Gastroesophageal sphincter (tissue), 4 donors: Measurements from ENCODE around the gene STX2. TPM values are rescaled to one million over a fixed set of nuclear protein-coding genes. Genes with fewer than 3 reads are reported as not detected.

ENCODE experiments used
- ATAC-seq: fragments of 150-250 bp; one replicate; pipeline ENCODE4 v1.9.1; 2016; ENCODE audit warnings: mild to moderate bottlenecking, moderate library complexity
- H3K27ac ChIP-seq, 4 donors: fragments of 200-600 bp; sonication (generic) in 3 of 4; 1 replicate in 3 of 4; 2 replicates in 1 of 4; pipeline ENCODE4 v1.5.1; 2016 to 2019
- H3K27me3 ChIP-seq: fragments of 200-600 bp; sonication (generic); one replicate; pipeline ENCODE4 v1.5.1; 2019
- H3K36me3 ChIP-seq, 2 donors: fragments of 200-600 bp; sonication (generic); one replicate each; pipeline ENCODE4 v1.5.1; 2019; ENCODE audit warnings: control low read depth in 1 of 2
- H3K4me1 ChIP-seq, 3 donors: fragments of 200-600 bp; sonication (generic); 1 replicate in 2 of 3; 2 replicates in 1 of 3; pipeline ENCODE4 v1.5.1; 2016 to 2019; ENCODE audit warnings: control low read depth in 2 of 3
- H3K4me3 ChIP-seq, 2 donors: fragments of 200-600 bp; sonication (generic); one replicate each; pipeline ENCODE4 v1.5.1; 2019; ENCODE audit warnings: mild to moderate bottlenecking in 1 of 2, moderate library complexity in 1 of 2
- H3K9me3 ChIP-seq, 3 donors: fragments of 200-600 bp; sonication (generic); one replicate each; pipeline ENCODE4 v1.5.1; 2017 to 2019; ENCODE audit warnings: control low read depth in 2 of 3
- CTCF ChIP-seq, 4 experiments: fragments of 200-600 bp in 2 of 4; fragments of 450-650 bp in 2 of 4; sonication (generic) in 1 of 4; IDR thresholded peaks; one replicate each; pipeline ENCODE4 v1.5.1; 2017 to 2019; ENCODE audit warnings: antibody characterized with exemption in 4 of 4, mild to moderate bottlenecking in 2 of 4, moderate library complexity in 2 of 4
- EP300 ChIP-seq: sonication (generic); formaldehyde crosslinking; IDR thresholded peaks from one replicate; pipeline ENCODE4 v1.6.1; 2017; ENCODE audit warnings: antibody characterized with exemption, mild to moderate bottlenecking
- POLR2A ChIP-seq, 2 donors: fragments of 450-650 bp; IDR thresholded peaks; one replicate each; pipeline ENCODE4 v1.6.1; 2017; ENCODE audit warnings: antibody characterized with exemption in 2 of 2, mild to moderate bottlenecking in 2 of 2, moderate library complexity in 1 of 2
- POLR2AphosphoS5 ChIP-seq: sonication (generic); formaldehyde crosslinking; IDR thresholded peaks from one replicate; pipeline ENCODE4 v1.6.1; 2017; ENCODE audit warnings: antibody characterized with exemption
- WGBS, 2 donors: methylation state at CpG; one replicate each; pipeline ENCODE4 v1.1.5; 2018; ENCODE audit warnings: low coverage in 1 of 2; 5-methylcytosine and 5-hydroxymethylcytosine counted together
- total RNA-seq, 4 donors: library from RNA; depleted of rRNA; stranded (reverse); fragments of >200 nt; gene quantifications; one replicate each; pipeline ENCODE4 v1.1.0, GENCODE V29; 2016

The STX2 gene
- total RNA-seq, 4 donors from 2014 or later: 41.6 to 77.5 (median 54.3) TPM

DNA sequence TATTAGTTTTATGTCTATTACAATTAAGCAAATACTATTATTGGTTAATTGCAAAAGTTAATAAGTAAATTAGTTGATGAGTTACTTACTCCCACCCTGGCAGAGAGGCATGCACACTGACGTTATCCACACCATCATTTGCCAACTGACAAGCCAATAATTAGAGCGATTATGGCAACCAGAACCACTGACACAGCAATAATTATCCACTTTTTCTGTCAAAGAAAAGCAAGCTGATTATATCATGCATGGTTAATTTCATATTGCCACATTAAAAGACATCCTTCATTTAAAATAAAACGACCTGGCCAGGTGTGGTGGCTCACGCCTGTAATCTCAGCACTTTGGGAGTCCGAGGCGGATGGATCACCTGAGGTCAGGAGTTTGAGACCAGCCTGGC is 43.1 kb downstream of the STX2 start:
- WGBS, 2 donors: 49 to 75% methylated on average over 6 of the region's 6 CpGs
- ATAC-seq: no peak

GRCh38 chr12:130793554-130793849 is 45.5 kb downstream of the STX2 start:
- no peaks in the 10 kb centered on the region for H3K27me3 ChIP-seq
- H3K9me3 ChIP-seq: no peaks in the 10 kb centered on the region
- no peak for ATAC-seq
- no peak overlapping the region for H3K4me3 ChIP-seq
- H3K4me1 ChIP-seq: no peaks in the 10 kb centered on the region
- no peak for TF ChIP-seq CTCF (IDR thresholded peaks at IDR 0.05)
- no peak for TF ChIP-seq EP300
- no peak for TF ChIP-seq POLR2A (IDR thresholded peaks at IDR 0.05)
- TF ChIP-seq POLR2AphosphoS5: no peak
- H3K27ac ChIP-seq: no peak overlapping the region
- 40 to 80% methylated on average over 1 of the region's 3 CpGs for WGBS, 2 donors
- peaks cover 0 to 100% of the 10 kb centered on the region in 2 donors for H3K36me3 ChIP-seq

More for the DNA sequence above, 43.1 kb downstream of the STX2 start:
- no peak for TF ChIP-seq POLR2AphosphoS5
- TF ChIP-seq POLR2A (IDR thresholded peaks at IDR 0.05): no peak
- TF ChIP-seq CTCF (IDR thresholded peaks at IDR 0.05): no peak
- no peak for TF ChIP-seq EP300
- no peak overlapping the region for H3K27ac ChIP-seq
- H3K9me3 ChIP-seq: no peaks in the 10 kb centered on the region
- H3K36me3 ChIP-seq: peaks cover 0 to 100% of the 10 kb centered on the region in 2 donors
- no peaks in the 10 kb centered on the region for H3K4me1 ChIP-seq
- no peaks in the 10 kb centered on the region for H3K27me3 ChIP-seq
- H3K4me3 ChIP-seq: no peak overlapping the region

- Histone ChIP-seq H3K4me3 (no peak overlapping the region), H3K27ac (no peak overlapping the region), H3K9me3 (no peaks in the 10 kb centered on the region), H3K4me1 (no peaks in the 10 kb centered on the region), H3K36me3 (peaks cover 0 to 100% of the 10 kb centered on the region in 2 donors), H3K27me3 (no peaks in the 10 kb centered on the region)
- ATAC-seq: no peak
- TF ChIP-seq CTCF (IDR thresholded peaks at IDR 0.05) (no peak), POLR2AphosphoS5 (no peak), POLR2A (IDR thresholded peaks at IDR 0.05) (no peak), EP300 (no peak)
- WGBS, 2 donors: 75 to 93% methylated on average over 7 to 13 of the region's 20 CpGs
These were observed 46.1 kb downstream of the STX2 start for GRCh38 chr12:130792821-130793553.

GRCh38 chr12:130791629-130792028 is 47.4 kb downstream of the STX2 start:
- Histone ChIP-seq H3K27me3 (no peaks in the 10 kb centered on the region), H3K4me3 (no peak overlapping the region), H3K36me3 (peaks cover 0 to 100% of the 10 kb centered on the region in 2 donors), H3K4me1 (no peaks in the 10 kb centered on the region), H3K9me3 (no peaks in the 10 kb centered on the region), H3K27ac (no peak overlapping the region)
- TF ChIP-seq CTCF (IDR thresholded peaks at IDR 0.05) (no peak), POLR2AphosphoS5 (no peak), POLR2A (IDR thresholded peaks at IDR 0.05) (no peak), EP300 (no peak)
- ATAC-seq: no peak
- WGBS, 2 donors: 73 to 77% methylated on average over 10 of the region's 10 CpGs

DNA sequence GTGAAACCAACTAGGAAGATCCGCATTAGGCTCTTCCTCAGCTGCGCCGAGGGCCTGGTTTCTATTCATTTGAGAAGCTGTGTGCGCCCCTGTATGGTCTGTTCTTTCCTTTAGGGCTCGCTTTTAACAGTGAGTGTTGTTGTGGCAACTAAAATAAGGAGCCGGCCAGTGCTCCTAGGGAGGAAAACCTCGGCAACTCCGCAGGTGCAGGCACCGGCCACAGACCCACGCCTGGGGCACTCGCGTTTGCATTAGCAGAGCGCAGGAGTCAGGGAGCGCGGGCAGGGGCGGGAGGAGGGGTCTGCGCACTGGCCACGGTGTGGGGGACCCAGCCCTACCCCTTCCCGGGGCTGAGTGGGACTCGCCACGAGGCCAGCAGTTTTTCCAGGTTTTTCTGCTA is 50.5 kb downstream of the STX2 start:
- 76% methylated on average over 6 of the region's 21 CpGs; no CpG with 5 or more reads in 1 of the 2 donors for WGBS, 2 donors
- ATAC-seq: no peak
- Histone ChIP-seq H3K27ac (no peak overlapping the region), H3K4me3 (no peak overlapping the region), H3K9me3 (peaks cover 0 to 25% (median 0%) of the 10 kb centered on the region in 3 donors), H3K4me1 (no peaks in the 10 kb centered on the region), H3K27me3 (no peaks in the 10 kb centered on the region), H3K36me3 (peaks cover 0 to 100% of the 10 kb centered on the region in 2 donors)
- TF ChIP-seq POLR2A (IDR thresholded peaks at IDR 0.05) (no peak), POLR2AphosphoS5 (no peak), EP300 (no peak), CTCF (IDR thresholded peaks at IDR 0.05) (no peak)
